ENCODE data around the gene TMPRSS3. TPM values are rescaled to one million over a fixed set of nuclear protein-coding genes. Genes with fewer than 3 reads are reported as not detected.

TMPRSS3 gene
- total RNA-seq, 1 donor from 2014 or later, result not detected

GRCh38 chr21:42440187-42440792 is 44.4 kb upstream of the TMPRSS3 start:
- no peak for DNase-seq (ENCODE audit: low spot score)
- Histone ChIP-seq H3K27me3 (no peaks in the 10 kb centered on the region), H3K27ac (no peak overlapping the region), H4K20me1 (ENCODE audit: low read depth) (peaks cover 5% of the 10 kb centered on the region), H3K79me2 (ENCODE audit: low read depth) (no peaks in the 10 kb centered on the region), H3K9me3 (ENCODE audit: low read depth) (no peaks in the 10 kb centered on the region), H3F3A (ENCODE audit: low read depth) (no peaks in the 10 kb centered on the region), H2AFZ (replicated peaks) (no peak overlapping the region), H3K36me3 (no peaks in the 10 kb centered on the region), H3K4me2 (no peak overlapping the region), H3K4me3 (no peak overlapping the region), H3K9ac (no peak overlapping the region), H3K4me1 (no peaks in the 10 kb centered on the region)
- Mint-ChIP-seq H3K36me3 (no peaks in the 10 kb centered on the region), H3K4me1 (no peaks in the 10 kb centered on the region), H3K27me3 (ENCODE audit: insufficient read depth, low read depth) (peaks cover 15% of the 10 kb centered on the region), H3K9me3 (peaks cover 3% of the 10 kb centered on the region), H3K4me3 (no peak overlapping the region), H3K27ac (no peak overlapping the region)
- no peak for TF ChIP-seq EZH2phosphoT487 (IDR thresholded peaks at IDR 0.05)
- no peak for TF ChIP-seq CTCF (IDR thresholded peaks at IDR 0.05)
- no peak for TF ChIP-seq EZH2 (IDR thresholded peaks at IDR 0.05)

GRCh38 chr21:42439284-42440186 is 43.7 kb upstream of the TMPRSS3 start:
- Mint-ChIP-seq H3K27ac (no peak overlapping the region), H3K27me3 (ENCODE audit: insufficient read depth, low read depth) (peaks cover 15% of the 10 kb centered on the region), H3K36me3 (no peaks in the 10 kb centered on the region), H3K4me3 (no peak overlapping the region), H3K9me3 (peaks cover 3% of the 10 kb centered on the region), H3K4me1 (no peaks in the 10 kb centered on the region)
- Histone ChIP-seq H3K9me3 (ENCODE audit: low read depth) (no peaks in the 10 kb centered on the region), H3K4me2 (no peak overlapping the region), H3F3A (ENCODE audit: low read depth) (no peaks in the 10 kb centered on the region), H4K20me1 (ENCODE audit: low read depth) (peaks cover 5% of the 10 kb centered on the region), H2AFZ (replicated peaks) (no peak overlapping the region), H3K27ac (no peak overlapping the region), H3K4me3 (no peak overlapping the region), H3K9ac (no peak overlapping the region), H3K79me2 (ENCODE audit: low read depth) (no peaks in the 10 kb centered on the region), H3K36me3 (no peaks in the 10 kb centered on the region), H3K4me1 (no peaks in the 10 kb centered on the region), H3K27me3 (no peaks in the 10 kb centered on the region)
- no peak for DNase-seq (ENCODE audit: low spot score)
- no peak for TF ChIP-seq EZH2phosphoT487 (IDR thresholded peaks at IDR 0.05)
- no peak for TF ChIP-seq CTCF (IDR thresholded peaks at IDR 0.05)
- TF ChIP-seq EZH2 (IDR thresholded peaks at IDR 0.05), result no peak

- H3K36me3 Mint-ChIP-seq, result no peaks in the 10 kb centered on the region
- Histone ChIP-seq H3K9me3 (ENCODE audit: low read depth) (no peaks in the 10 kb centered on the region), H3K4me1 (no peaks in the 10 kb centered on the region), H3K27ac (no peak overlapping the region), H4K20me1 (ENCODE audit: low read depth) (peaks cover 5% of the 10 kb centered on the region), H3K79me2 (ENCODE audit: low read depth) (no peaks in the 10 kb centered on the region), H3K4me3 (no peak overlapping the region), H3K9ac (no peak overlapping the region), H3K4me2 (no peak overlapping the region), H3K27me3 (no peaks in the 10 kb centered on the region), H3F3A (ENCODE audit: low read depth) (no peaks in the 10 kb centered on the region), H2AFZ (replicated peaks) (no peak overlapping the region), H3K36me3 (no peaks in the 10 kb centered on the region)
- no peaks in the 10 kb centered on the region for H3K4me1 Mint-ChIP-seq
- peaks cover 9% of the 10 kb centered on the region for H3K9me3 Mint-ChIP-seq
- no peak overlapping the region for H3K27ac Mint-ChIP-seq
- H3K27me3 Mint-ChIP-seq (ENCODE audit: insufficient read depth, low read depth), result peaks cover 11% of the 10 kb centered on the region
- DNase-seq (ENCODE audit: low spot score), result no peak
- TF ChIP-seq EZH2 (IDR thresholded peaks at IDR 0.05), result no peak
- no peak for TF ChIP-seq EZH2phosphoT487 (IDR thresholded peaks at IDR 0.05)
- H3K4me3 Mint-ChIP-seq, result no peak overlapping the region
Measured at GRCh38 chr21:42438316-42439205, 42.7 kb upstream of the TMPRSS3 start.

Measured in neural progenitor cell (in vitro differentiated cells).